ENCODE results near the gene CFAP157. TPM values are rescaled to one million over a fixed set of nuclear protein-coding genes. Genes with fewer than 3 reads are reported as not detected.

The CFAP157 gene
- total RNA-seq, 4 donors from 2014 or later: 0.24 to 0.57 TPM; not detected in 2

DNA sequence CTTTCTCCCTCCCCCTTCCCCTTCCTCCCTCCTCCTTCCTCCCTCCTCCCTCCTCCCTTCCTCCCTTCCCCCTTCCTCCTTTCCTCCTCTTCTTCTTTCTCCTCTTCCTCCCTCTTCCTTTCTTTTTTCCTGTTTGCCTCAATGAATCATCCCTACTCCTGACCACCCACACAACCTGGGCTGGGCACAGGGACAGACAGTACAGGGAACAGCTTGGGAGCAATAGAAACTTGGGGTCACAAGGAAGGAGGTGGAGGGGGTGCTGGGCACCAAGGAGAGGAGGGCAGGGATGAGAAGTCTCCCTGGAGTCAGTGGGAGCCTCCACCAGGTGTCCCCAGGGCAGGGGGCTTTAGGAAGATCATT is 14.1 kb downstream of the CFAP157 start:
- no peaks in the 10 kb centered on the region for H3K36me3 ChIP-seq
- TF ChIP-seq POLR2AphosphoS5 (IDR thresholded peaks at IDR 0.05) (no peak), POLR2A (IDR thresholded peaks at IDR 0.05) (no peak), EP300 (IDR thresholded peaks at IDR 0.05) (no peak)
- TF ChIP-seq, protein P1, sequence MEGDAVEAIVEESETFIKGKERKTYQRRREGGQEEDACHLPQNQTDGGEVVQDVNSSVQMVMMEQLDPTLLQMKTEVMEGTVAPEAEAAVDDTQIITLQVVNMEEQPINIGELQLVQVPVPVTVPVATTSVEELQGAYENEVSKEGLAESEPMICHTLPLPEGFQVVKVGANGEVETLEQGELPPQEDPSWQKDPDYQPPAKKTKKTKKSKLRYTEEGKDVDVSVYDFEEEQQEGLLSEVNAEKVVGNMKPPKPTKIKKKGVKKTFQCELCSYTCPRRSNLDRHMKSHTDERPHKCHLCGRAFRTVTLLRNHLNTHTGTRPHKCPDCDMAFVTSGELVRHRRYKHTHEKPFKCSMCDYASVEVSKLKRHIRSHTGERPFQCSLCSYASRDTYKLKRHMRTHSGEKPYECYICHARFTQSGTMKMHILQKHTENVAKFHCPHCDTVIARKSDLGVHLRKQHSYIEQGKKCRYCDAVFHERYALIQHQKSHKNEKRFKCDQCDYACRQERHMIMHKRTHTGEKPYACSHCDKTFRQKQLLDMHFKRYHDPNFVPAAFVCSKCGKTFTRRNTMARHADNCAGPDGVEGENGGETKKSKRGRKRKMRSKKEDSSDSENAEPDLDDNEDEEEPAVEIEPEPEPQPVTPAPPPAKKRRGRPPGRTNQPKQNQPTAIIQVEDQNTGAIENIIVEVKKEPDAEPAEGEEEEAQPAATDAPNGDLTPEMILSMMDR (IDR thresholded peaks at IDR 0.05): no peak
- H3K9me3 ChIP-seq: no peaks in the 10 kb centered on the region
- H3K27ac ChIP-seq: no peak overlapping the region
- no peak for DNase-seq (ENCODE audit: low spot score in 2 of 2)
- H3K4me3 ChIP-seq: no peak overlapping the region
- no peaks in the 10 kb centered on the region for H3K27me3 ChIP-seq
- peaks cover 27% of the 10 kb centered on the region for H3K4me1 ChIP-seq

DNA sequence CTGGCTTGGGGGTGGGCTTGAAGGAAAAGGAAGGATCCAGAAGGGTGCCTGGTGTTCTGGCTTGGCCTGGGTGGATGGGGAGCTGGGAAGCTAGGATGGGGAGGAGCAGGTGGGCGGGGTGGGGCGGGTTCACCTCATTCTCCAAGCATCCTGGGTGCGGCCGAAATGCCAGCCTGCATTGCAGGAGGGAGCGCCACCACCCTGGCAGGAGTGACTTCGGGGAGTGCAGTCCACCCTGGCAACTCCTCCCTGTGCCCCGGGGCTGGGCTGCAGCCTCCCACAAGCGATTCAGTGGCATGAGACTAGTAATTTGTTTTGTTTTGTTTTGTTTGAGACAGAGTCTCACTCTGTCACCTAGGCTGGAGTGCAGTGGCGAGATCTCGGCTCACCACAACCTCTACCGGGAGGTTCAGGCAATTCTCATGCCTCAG is 14.6 kb downstream of the CFAP157 start:
- no peaks in the 10 kb centered on the region for H3K27me3 ChIP-seq
- 9% methylated on average over 4 of the region's 11 CpGs for WGBS
- H3K4me1 ChIP-seq: peaks cover 22% of the 10 kb centered on the region
- DNase-seq (ENCODE audit: low spot score in 2 of 2): no peak
- H3K4me3 ChIP-seq: no peak overlapping the region
- H3K9me3 ChIP-seq: no peaks in the 10 kb centered on the region
- H3K36me3 ChIP-seq: no peaks in the 10 kb centered on the region
- no peak for TF ChIP-seq POLR2A (IDR thresholded peaks at IDR 0.05)
- no peak for TF ChIP-seq EP300 (IDR thresholded peaks at IDR 0.05)
- TF ChIP-seq POLR2AphosphoS5 (IDR thresholded peaks at IDR 0.05): no peak
- TF ChIP-seq, protein P1 (IDR thresholded peaks at IDR 0.05): no peak
- H3K27ac ChIP-seq: peak overlapping the region; percentile 19

DNA sequence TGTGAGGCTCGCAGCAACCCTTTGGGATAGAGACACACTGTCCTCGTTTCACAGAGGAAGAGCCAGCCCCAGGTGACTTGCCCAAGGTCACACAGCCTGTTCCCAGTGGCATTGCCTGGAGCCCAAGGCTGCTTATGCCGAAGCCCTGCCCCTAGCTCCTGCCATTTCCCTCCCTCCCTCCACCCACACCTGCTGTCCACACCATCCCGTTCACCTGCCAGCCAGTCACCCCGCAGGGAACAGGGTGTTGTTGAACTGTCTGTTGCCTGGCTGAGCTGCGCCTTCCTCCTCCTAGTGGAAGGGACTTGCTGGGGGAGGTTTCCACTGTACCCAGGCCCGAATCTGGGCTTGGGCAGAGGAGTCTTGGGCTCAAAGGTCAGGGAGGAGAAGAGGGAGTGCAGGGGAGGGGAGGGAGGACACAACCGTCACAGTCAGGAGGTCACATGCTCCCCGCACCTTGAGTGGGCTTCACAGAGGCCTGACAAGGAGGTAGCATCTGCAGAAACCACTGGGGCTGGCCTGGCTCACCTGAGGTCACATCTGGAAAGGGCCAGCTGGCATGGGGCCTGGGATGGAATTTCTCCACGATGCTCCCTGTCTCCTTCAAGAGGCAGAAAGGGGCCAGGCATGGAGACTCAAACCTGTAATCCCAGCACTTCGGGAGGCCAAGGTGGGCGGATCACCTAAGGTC is 15.4 kb downstream of the CFAP157 start:
- Histone ChIP-seq H3K9me3 (no peaks in the 10 kb centered on the region), H3K36me3 (no peaks in the 10 kb centered on the region), H3K4me1 (peaks cover 21% of the 10 kb centered on the region), H3K27ac (peak overlapping the region; percentile 19), H3K27me3 (no peaks in the 10 kb centered on the region), H3K4me3 (no peak overlapping the region)
- TF ChIP-seq, protein P1 (IDR thresholded peaks at IDR 0.05): no peak
- TF ChIP-seq EP300 (IDR thresholded peaks at IDR 0.05) (no peak), POLR2A (IDR thresholded peaks at IDR 0.05) (no peak), POLR2AphosphoS5 (IDR thresholded peaks at IDR 0.05) (no peak)
- no peak for DNase-seq (ENCODE audit: low spot score in 2 of 2)
- 68% methylated on average over 12 of the region's 12 CpGs for WGBS

DNA sequence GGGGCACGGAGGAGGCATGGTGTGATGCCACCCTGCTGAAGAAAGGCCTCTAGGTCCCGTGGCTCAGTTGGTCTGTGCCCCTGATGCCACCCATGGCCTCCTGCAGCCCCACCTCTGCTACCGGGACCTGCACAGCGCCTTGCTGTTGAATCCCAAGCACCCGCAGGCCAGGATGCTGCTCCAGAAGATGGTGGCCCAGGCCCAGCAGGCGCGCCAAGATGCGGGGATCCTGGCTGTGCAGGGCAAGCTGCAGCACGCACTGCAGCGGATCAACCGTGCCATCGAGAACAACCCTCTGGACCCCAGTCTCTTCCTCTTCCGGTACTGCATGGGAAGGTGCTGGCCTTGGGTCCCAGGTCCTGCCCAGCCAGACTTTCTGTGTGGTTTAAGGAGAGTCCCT is 16.2 kb downstream of the CFAP157 start:
- 91% methylated on average over 8 of the region's 13 CpGs for WGBS
- no peaks in the 10 kb centered on the region for H3K9me3 ChIP-seq
- no peaks in the 10 kb centered on the region for H3K36me3 ChIP-seq
- no peak overlapping the region for H3K27ac ChIP-seq
- TF ChIP-seq, protein P1 (IDR thresholded peaks at IDR 0.05): no peak
- TF ChIP-seq POLR2AphosphoS5 (IDR thresholded peaks at IDR 0.05) (no peak), EP300 (IDR thresholded peaks at IDR 0.05) (no peak), POLR2A (IDR thresholded peaks at IDR 0.05) (no peak)
- H3K4me1 ChIP-seq: peaks cover 21% of the 10 kb centered on the region
- no peaks in the 10 kb centered on the region for H3K27me3 ChIP-seq
- H3K4me3 ChIP-seq: no peak overlapping the region
- no peak for DNase-seq (ENCODE audit: low spot score in 2 of 2)

DNA sequence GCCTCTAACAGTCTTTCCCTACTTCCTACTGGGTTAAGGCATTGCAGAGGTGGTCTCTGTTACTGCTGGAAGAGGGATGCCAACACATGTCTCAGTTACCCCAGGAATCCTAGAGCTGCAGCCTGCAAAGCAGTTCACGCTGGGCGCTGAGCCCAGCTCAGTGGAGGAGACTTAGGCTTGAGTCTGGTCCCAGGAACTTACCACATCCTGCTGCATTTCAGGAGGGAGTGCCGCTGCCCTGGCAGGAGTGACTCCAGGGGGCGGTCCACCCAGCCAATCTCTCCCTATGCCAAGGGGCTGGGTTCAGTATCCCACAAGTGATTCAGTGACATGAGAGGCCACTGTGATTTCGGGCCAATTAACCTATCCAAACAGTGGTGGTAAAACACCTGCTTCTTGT is 16.7 kb downstream of the CFAP157 start:
- DNase-seq (ENCODE audit: low spot score in 2 of 2): no peak
- TF ChIP-seq POLR2AphosphoS5 (IDR thresholded peaks at IDR 0.05) (no peak), POLR2A (IDR thresholded peaks at IDR 0.05) (no peak), EP300 (IDR thresholded peaks at IDR 0.05) (no peak)
- TF ChIP-seq, protein P1 (IDR thresholded peaks at IDR 0.05): no peak
- no peaks in the 10 kb centered on the region for H3K9me3 ChIP-seq
- H3K4me1 ChIP-seq: peaks cover 21% of the 10 kb centered on the region
- H3K4me3 ChIP-seq: no peak overlapping the region
- 70% methylated on average over 1 of the region's 5 CpGs for WGBS
- H3K27ac ChIP-seq: no peak overlapping the region
- H3K27me3 ChIP-seq: no peaks in the 10 kb centered on the region
- no peaks in the 10 kb centered on the region for H3K36me3 ChIP-seq

Data from suprapubic skin (tissue), 4 donors.